GM19395 (cell line): ENCODE measurements around the gene KIAA2012.

Experiments
- ATAC-seq: cut with Tn5 transposase; IDR thresholded peaks from one replicate; pipeline ENCODE4 v1.9.1; 2021; ENCODE audit warnings: mild to moderate bottlenecking, moderate library complexity; ENCODE audit not compliant: unreplicated experiment

Gene KIAA2012

GRCh38 chr2:202042444-202042843 lies 30.6 kb upstream of the KIAA2012 start:
- no peak for ATAC-seq

GRCh38 chr2:202043475-202043874 lies 29.6 kb upstream of the KIAA2012 start:
- no peak for ATAC-seq

DNA sequence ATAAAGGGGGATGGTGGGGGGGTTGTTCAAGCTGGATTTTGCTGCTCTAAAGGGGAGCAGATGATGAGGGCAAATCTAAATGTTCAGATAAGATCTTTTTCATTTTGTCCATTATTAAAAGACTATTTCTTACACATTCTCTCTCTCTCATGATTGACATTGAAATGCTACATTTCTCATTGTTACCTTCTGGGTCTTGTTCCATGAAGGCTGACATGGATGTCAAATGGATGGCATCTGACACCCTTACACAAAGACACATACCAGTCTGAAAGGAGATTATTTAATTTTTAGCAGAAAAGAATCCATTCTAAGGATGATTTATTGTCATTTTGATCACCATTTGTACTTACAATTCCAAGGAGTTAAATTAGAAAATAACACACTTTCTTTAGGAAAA lies 28.3 kb upstream of the KIAA2012 start:
- no peak for ATAC-seq

DNA sequence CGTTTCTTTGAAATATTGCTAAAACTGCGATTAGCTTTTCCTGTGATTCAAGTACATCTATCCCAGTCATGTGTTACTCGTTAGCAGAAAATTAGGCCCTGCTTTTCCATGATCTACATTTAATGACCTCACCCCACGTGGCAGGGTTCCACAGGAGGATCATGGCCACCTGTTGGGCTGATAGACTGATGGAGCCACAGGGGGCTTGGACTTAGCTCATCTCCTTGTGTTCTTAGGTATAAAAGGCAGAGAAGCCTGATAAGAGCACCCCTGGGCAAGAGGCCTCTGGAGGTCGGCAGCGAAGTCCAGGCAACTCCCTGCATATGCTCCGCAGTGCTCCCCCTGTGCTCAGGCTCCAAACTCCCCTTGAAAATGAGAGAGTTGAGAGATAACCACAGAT lies 26.5 kb upstream of the KIAA2012 start:
- no peak for ATAC-seq

- ATAC-seq = no peak
These were observed 23.8 kb upstream of the KIAA2012 start for GRCh38 chr2:202049092-202049728.

- ATAC-seq = no peak
These were observed 23.2 kb upstream of the KIAA2012 start for GRCh38 chr2:202049840-202050239.

DNA sequence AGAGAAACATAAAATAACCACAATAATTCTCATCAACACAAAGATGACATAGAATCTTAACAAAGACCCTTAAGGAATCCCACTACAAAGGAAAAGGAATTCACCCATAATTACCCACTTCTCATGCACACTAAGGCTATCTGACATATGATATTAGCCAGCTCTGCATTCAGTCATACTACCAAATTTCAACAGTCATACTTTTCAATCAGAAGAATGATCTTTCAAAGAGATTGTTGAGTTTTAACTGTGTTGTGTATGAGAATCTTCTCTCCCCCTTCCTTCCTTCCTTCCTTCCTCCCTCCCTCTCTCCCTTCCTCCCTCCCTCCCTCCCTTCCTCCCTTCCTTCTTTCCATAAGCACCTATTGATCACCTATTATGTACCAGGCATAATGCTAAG lies 22.4 kb upstream of the KIAA2012 start:
- no peak for ATAC-seq

GRCh38 chr2:202051499-202052161 lies 21.4 kb upstream of the KIAA2012 start:
- ATAC-seq = no peak

- ATAC-seq = no peak
These were observed 20.8 kb upstream of the KIAA2012 start for GRCh38 chr2:202052235-202052634.

GRCh38 chr2:202054679-202055078 lies 18.4 kb upstream of the KIAA2012 start:
- ATAC-seq = no peak

DNA sequence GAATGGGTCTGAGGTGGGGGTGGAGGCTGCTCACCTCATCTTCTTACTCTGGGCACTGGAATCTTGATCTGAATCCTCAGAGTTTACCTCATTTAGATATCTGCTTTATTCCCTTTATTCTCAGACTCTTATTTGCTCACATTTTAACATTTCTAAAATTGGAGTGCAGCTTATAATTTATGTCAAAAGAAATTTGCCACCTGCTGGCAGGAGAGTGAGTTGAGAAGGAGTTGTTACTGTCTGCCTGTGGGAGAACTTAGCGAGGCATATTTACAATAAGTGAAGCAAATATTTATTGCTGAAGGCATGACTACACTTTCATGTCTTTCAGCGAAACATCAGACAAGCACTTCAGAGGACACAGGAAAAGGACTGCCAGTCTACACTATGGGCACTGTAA lies 16.4 kb upstream of the KIAA2012 start:
- ATAC-seq = no peak

DNA sequence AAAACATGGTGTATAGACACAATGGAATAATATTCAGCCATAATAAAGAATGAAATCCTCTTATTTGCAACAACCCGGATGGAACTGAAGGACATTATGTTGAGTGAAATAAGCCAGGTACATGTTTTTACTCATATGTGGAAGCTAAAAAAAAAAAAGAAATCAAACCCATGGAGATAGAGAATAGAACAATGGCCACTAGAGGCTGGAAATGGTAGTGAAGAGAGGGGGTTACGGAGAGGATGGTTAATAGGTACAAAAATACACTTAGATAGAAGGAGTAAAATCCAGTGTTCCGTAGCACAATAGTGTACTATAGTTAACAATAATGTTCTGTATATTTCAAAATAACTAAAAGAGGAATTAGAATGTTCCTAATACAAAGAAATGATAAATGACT lies 12.8 kb upstream of the KIAA2012 start:
- ATAC-seq = no peak

GRCh38 chr2:202061695-202062094 lies 11.4 kb upstream of the KIAA2012 start:
- no peak for ATAC-seq

DNA sequence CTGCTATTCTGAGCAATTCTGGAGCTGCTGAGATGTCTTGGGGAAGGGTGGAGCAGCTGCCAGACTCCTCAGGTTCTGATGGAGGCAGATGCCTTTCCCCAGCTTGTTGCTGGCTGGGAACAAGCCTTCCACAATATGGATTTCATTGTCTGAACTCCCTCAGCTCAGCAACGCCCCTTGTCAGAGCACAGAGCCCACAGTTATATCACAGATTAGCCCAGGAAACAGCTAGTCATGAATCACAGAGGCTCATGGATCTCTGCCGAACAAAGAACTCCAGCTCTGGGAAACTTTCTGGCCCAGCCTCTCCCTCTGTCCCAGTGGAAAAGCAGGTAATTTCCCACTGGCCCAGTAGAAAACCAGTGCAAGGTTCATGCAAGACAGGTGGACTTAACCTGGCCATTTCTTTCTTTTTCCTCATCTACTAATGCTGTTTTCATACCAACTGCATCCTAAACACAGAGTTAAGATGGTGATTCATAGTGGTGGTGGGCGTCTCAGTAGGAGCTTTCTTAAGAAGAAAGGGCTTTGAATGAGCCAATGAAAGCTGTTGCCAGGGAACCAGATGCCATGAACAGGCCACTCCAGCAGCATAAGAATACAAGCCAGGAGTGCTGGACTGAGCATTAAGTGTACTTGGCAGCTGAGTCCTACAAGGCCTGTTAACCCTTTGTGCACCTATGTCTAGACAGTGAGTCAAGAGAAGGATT lies 8.7 kb upstream of the KIAA2012 start:
- no peak for ATAC-seq

DNA sequence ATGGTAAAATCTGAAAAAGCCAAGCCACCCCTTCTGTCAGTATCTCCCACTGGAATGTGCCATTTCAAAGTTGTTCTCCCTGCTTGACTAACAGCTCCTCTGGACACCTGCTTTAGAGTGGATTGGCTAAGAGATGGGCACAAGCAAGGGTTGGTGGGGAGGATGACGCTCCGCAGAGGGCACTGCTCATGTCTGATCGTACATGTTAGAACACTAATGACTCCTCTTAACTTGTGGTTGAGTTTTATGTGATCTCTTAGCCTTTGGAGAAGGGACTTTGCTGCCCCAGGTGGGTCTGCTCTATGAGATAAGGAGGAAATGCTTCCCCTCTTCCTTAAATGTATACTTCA lies 8.2 kb upstream of the KIAA2012 start:
- ATAC-seq = no peak

DNA sequence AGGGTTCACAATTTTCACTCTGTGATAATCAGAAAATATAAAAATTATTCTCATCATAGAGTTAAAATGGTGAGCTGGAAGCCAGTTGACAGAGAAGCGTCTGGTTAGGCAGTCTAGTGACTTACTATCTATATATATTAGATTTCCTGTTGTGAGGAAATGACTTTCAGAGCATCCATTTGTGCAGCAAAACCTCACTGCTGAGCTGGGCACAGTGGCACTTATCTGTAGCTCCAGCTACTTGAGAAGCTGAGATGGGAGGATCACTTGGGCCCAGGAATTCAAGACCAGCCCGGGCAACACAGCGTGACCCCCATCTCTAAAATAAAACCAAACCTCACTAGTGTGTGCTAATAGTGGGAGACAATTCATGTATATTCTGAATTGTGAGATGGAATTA lies 7.2 kb upstream of the KIAA2012 start:
- ATAC-seq = no peak

- no peak for ATAC-seq
These were observed 6.2 kb upstream of the KIAA2012 start for GRCh38 chr2:202066875-202067274.

GRCh38 chr2:202067589-202067988 lies 5.5 kb upstream of the KIAA2012 start:
- ATAC-seq = no peak

DNA sequence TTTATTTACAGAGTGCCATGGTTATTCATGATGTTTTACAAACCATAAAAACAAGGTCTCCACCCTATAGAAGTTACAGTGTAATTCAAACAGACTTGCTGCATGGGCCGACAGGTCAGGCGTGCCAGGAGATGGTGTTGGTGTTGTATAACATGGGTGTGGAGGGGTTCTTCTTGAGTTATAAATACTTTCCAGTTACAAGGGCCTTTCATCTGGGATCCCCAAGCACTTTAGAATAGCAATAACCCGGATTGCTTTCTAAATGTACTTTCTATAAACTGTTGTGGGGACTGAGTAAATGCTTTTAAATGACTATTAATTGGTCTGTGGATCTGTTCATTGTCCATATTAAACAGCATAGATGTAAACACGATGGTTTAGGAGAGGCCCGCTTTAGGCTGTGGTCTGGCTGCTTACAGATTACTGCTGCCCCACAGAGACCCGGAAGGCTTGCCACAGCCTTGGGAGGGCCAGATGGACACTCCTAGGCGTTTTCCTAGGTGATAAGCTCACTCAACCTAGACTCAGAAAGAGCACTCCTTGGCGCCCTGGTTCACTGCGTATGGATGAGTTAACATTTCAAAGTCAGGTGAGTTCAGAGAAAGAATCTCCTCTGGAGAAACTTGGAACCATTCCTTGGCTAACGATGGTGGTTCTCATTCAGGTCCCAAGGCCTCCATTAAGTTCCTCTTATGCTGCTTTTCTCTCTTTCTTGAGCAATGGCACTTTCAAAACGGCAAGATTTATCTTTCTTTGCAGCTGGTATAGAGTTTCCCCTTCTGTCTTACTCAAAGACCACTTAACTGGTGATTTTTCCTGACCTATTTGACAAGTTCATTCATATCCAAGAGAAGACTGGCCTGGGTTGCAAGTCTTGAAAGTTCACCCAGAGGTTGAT lies 3.6 kb upstream of the KIAA2012 start:
- no peak for ATAC-seq

- ATAC-seq = no peak
These were observed 1.9 kb upstream of the KIAA2012 start for GRCh38 chr2:202071107-202071506.

- no peak for ATAC-seq
These were observed 829 bp upstream of the KIAA2012 start for GRCh38 chr2:202072226-202072625.
